Activated T-helper 1 cell treated with anti-CD3 and anti-CD28 coated beads, Interleukin-12 subunit alpha, Interleukin-12 subunit beta, Interleukin-2, Interleukin-4 antibody, amounts not matched to agents 30 ng/mL and 10 ng/mL and 1 ng/mL, durations not matched to agents 14 hours and 24 hours and 36 hours (primary cell): ENCODE measurements around the gene FUOM. TPM values are rescaled to one million over a fixed set of nuclear protein-coding genes. Genes with fewer than 3 reads are reported as not detected.

ENCODE experiments used
- DNase-seq: peaks from one replicate; pipeline ENCODE4 v3.0.0; 2021; ENCODE audit warnings: low spot score
- H3K27ac Mint-ChIP-seq: one replicate; pipeline ENCODE4 v1.8.0; 2021; ENCODE audit warnings: mild to moderate bottlenecking, mixed read lengths
- H3K27me3 Mint-ChIP-seq: one replicate; pipeline ENCODE4 v1.8.0; 2022; ENCODE audit warnings: mild to moderate bottlenecking, moderate library complexity, mixed read lengths; ENCODE audit not compliant: insufficient read depth
- H3K36me3 Mint-ChIP-seq: one replicate; pipeline ENCODE4 v1.8.0; 2021; ENCODE audit warnings: low read depth, mixed read lengths
- H3K4me1 Mint-ChIP-seq: one replicate; pipeline ENCODE4 v1.8.0; 2021; ENCODE audit warnings: low read depth, mixed read lengths
- H3K4me3 Mint-ChIP-seq: one replicate; pipeline ENCODE4 v1.8.0; 2021; ENCODE audit warnings: mild to moderate bottlenecking, moderate library complexity, mixed read lengths
- H3K9me3 Mint-ChIP-seq: one replicate; pipeline ENCODE4 v1.8.0; 2021; ENCODE audit warnings: mixed read lengths
- intact Hi-C: fragments of 100-400 bp; cut with micrococcal nuclease; formaldehyde crosslinking; loops from one replicate; pipeline ENCODE4 v1.15.1; 2024
- total RNA-seq: library from RNA; stranded (reverse); gene quantifications from 2 replicates; pipeline ENCODE4 v1.2.3, GENCODE V29; 2022

FUOM gene
- total RNA-seq, 1 donor from 2014 or later = 45.4 TPM

DNA sequence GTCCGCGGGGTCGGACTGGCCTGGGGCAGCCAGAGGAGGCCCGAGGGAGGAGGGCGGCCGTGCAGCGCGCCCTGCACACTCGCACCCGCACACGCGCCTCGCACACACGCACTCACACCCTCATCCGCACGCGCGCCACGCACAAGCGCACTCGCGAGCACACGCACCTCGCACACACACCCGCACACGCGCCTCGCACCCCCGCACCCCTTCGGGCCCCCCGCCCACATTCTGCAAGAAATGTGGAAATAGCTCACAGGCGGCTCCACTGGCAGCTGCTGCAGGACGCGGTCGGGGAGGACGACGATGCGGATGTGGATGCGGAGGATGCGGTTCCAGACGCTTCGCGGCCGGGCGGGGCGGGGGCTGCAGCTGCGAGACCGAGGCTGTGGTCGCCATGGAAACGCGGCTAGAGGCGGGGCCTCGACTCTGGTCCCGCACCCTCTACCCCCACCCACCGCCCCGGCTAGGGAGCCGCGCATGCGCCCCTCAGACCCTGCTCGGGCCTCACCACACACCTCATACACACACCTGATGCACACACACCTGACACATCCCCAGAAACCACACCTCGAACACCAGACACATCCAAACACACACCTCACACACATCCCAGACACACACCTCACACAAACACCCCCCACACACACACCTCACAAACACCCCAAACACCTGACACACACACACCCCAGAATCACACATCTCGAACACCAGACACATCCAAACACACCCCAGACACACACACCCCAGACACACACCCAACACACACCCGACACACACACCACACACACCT lies 21.0 kb downstream of the FUOM start, which contains the start of gene CALY:
Gene CALY (minus strand): TSS at position 320 of the 793 bp plus-strand sequence. CDS start 7,907 bp downstream, outside the sequence.
- H3K27ac Mint-ChIP-seq = peak within 1 kb of the TSS; percentile 42
- H3K4me3 Mint-ChIP-seq = peak within 1 kb of the TSS; percentile 64
- H3K36me3 Mint-ChIP-seq = no peaks in the 10 kb centered on the region
- peaks cover 6% of the 10 kb centered on the region for H3K4me1 Mint-ChIP-seq
- peak; percentile 75 for DNase-seq
- peaks cover 26% of the 10 kb centered on the region for H3K27me3 Mint-ChIP-seq
- intact Hi-C loops = no loop called here
- no peaks in the 10 kb centered on the region for H3K9me3 Mint-ChIP-seq

GRCh38 chr10:133336118-133336576 lies 21.7 kb downstream of the FUOM start:
- no peak overlapping the region for H3K4me3 Mint-ChIP-seq
- H3K27ac Mint-ChIP-seq = no peak overlapping the region
- H3K36me3 Mint-ChIP-seq = no peaks in the 10 kb centered on the region
- H3K27me3 Mint-ChIP-seq = peaks cover 31% of the 10 kb centered on the region
- H3K9me3 Mint-ChIP-seq = no peaks in the 10 kb centered on the region
- peaks cover 6% of the 10 kb centered on the region for H3K4me1 Mint-ChIP-seq
- intact Hi-C loops = no loop called here
- no peak for DNase-seq

GRCh38 chr10:133335246-133336117 lies 22.3 kb downstream of the FUOM start:
- Mint-ChIP-seq H3K4me3 (peak overlapping the region; percentile 16), H3K4me1 (peaks cover 6% of the 10 kb centered on the region), H3K36me3 (no peaks in the 10 kb centered on the region), H3K9me3 (no peaks in the 10 kb centered on the region), H3K27ac (no peak overlapping the region), H3K27me3 (peaks cover 37% of the 10 kb centered on the region)
- intact Hi-C loops = loop anchor here (1.0 kb wide), 1 partner anchor 26 kb away; no protein-coding TSS in a partner anchor
- DNase-seq = peak; percentile 58

DNA sequence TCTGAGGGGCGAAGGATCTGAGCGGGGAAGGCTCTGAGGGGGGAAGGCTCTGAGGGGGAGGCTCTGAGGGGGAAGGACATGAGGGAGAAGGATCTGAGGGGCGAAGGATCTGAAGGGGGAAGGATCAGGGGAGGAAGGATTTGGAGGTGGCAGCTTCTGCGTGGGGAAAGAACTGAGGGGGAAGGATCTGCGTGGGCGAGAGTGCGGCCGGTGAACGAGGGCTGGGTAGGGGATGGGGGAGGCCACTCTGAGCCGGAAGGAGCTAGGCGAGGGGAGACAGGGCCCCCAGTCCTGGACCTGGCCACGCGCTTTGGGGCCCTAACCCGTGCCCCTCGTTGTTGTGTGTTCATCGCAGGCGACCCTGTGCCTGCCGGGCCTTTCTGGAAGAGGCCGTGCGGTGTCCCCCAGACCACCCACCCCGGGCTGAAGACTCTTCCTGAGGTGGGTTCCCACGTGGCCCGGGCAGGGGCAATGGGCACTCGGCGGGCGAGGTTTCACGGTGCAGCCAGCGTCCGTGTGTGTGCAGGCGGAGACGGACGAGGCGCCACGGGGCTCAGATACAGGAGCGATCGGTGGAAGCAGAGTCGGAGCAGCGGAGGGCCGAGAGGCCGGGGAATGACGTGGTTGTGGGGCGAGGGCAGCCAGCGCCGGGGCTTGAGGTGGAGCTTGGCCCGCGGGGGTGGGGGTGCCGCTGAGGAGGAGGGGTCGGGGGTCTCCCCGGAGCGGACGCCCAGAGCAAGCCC lies 23.1 kb downstream of the FUOM start:
- H3K27me3 Mint-ChIP-seq = peaks cover 42% of the 10 kb centered on the region
- DNase-seq = no peak
- no peaks in the 10 kb centered on the region for H3K36me3 Mint-ChIP-seq
- H3K9me3 Mint-ChIP-seq = no peaks in the 10 kb centered on the region
- H3K27ac Mint-ChIP-seq = peak overlapping the region; percentile 45
- intact Hi-C loops = loop anchor here (1.0 kb wide), 1 partner anchor 25 kb away; no protein-coding TSS in a partner anchor
- peaks cover 6% of the 10 kb centered on the region for H3K4me1 Mint-ChIP-seq
- peak overlapping the region; percentile 75 for H3K4me3 Mint-ChIP-seq

DNA sequence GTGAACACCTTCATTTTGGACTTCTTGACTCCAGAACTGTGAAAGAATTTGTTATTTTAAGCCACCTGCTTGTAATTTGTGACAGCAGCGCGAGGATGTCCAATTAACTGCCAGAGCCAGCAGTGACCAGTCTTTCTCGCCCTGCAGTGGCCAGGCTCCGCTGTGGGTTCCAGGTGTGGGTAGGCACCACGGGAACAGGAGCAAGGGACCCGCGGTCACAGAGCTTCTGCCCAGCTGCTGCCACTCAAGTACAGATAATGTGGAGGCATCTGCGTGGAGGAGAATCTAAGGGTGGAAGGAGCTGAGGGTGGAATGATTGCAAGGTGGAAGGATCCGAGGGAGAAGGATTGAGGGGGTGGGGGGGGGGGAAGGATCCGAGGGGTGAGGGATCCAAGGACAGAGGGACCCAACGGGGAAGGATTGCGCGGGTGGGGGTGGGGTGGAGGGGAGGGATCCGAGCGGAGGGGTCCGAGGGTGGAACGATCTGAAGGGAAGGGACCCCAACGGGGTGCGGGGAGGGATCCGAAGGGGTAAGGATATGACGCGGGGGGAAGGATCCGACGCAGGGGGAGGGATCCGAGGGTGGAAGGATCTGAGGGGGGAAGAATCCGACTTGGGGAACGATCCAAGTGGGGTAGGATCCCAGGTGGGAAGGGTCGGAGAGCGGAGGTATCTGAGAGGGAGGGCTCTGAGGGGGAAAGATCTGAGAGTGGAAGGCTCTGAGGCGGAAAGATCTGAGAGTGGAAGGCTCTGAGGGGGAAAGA lies 24.7 kb downstream of the FUOM start:
- peaks cover 6% of the 10 kb centered on the region for H3K4me1 Mint-ChIP-seq
- intact Hi-C loops = no loop called here
- DNase-seq = no peak
- H3K27me3 Mint-ChIP-seq = peaks cover 54% of the 10 kb centered on the region
- H3K4me3 Mint-ChIP-seq = no peak overlapping the region
- H3K9me3 Mint-ChIP-seq = no peaks in the 10 kb centered on the region
- H3K27ac Mint-ChIP-seq = no peak overlapping the region
- H3K36me3 Mint-ChIP-seq = no peaks in the 10 kb centered on the region

GRCh38 chr10:133329491-133330202 lies 28.2 kb downstream of the FUOM start:
- Mint-ChIP-seq H3K36me3 (no peaks in the 10 kb centered on the region), H3K4me3 (peak overlapping the region; percentile 64), H3K27me3 (peaks cover 72% of the 10 kb centered on the region), H3K4me1 (peaks cover 3% of the 10 kb centered on the region), H3K9me3 (no peaks in the 10 kb centered on the region), H3K27ac (no peak overlapping the region)
- intact Hi-C loops = loop anchor here (1.0 to 5.0 kb wide), 7 partner anchors 22 to 278 kb away; partner anchors contain the start of genes MTG1 and PAOX
- peak; percentile 77 for DNase-seq

DNA sequence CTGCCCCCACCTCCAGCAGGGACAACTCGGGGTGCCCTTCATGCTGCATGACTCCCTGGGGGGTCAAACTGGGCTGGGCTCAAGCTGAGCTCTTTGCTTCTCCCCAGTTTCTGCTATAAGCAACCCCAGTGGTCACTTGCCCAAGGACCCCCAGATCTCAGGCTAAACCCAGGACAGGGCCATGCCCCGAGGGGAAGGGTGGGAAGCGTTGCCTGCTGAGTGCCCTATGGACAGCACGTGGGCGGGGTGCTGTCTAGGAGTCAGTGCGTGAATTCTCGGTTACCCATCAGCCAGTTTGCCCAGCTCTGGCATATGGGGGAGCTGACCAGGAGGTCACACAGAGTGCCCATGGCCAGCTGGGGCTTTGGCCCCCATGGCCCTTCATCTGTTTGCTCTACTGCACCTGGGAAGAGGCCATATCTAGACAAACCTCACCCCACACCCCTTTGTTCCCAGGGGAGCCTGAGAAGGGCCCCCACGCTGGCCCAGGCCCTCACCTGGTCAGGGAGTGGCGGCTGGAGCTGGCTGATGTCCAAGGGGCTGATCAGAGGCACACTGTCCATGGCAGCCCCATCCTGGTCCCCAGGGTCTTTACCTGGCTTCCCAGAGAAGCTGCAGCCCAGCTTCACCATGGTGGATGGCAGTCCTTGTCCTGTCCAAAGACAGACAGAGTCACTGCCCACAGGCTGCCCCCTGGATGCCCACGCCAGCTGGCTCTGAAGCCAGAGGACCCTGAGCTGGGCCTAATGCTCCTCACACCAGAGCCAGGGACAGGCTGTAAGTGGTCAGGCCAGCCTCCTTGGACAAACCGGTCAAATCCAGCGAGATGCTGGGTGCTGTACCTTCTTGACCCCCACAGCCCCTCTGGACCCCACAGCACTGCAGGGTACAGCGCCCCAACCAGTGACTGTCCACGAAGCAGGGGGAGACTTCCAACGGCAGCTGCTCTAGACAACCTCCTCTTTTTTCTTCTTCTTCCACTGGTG lies 29.2 kb downstream of the FUOM start:
- intact Hi-C loops = loop anchor here (1.0 to 5.0 kb wide), 7 partner anchors 21 to 279 kb away; partner anchors contain the start of genes MTG1 and PAOX
- no peak overlapping the region for H3K27ac Mint-ChIP-seq
- DNase-seq = no peak
- H3K4me1 Mint-ChIP-seq = no peaks in the 10 kb centered on the region
- no peaks in the 10 kb centered on the region for H3K9me3 Mint-ChIP-seq
- H3K36me3 Mint-ChIP-seq = no peaks in the 10 kb centered on the region
- H3K4me3 Mint-ChIP-seq = no peak overlapping the region
- H3K27me3 Mint-ChIP-seq = peaks cover 68% of the 10 kb centered on the region

DNA sequence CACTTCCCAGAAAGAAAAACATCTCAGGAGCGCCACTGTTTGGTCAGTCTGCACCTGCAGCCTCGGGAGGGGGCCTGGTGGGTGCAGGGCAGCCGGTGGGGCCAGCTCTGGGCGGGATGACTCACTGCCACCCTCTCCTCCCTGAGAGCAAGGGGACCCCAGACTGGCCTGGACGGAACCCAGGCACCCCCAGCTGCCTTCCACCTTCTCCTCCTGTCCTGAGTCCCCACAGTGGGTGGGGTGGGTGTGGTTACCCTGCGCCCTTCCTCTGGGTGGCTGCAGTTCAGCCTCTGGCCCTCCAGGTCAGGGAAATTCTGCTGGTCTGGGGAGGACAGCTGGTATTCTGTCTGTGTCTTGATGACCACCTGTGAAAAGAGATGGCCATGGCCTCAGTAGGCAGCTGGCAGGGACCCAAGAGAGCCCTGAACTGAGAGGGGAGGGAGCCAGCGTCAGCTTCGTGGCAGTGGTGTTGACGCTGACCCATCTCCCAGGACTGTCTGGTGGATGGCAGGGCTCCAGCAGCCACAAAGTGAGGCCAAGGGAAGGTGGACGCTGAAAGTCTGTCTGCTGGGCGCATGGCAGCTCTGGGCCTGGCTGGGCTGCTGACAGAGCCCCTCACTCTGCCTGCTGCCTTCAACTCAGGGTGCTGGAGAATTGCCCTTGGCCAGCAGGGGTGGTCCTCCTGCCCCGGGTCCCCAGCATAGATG lies 30.0 kb downstream of the FUOM start:
- Mint-ChIP-seq H3K9me3 (no peaks in the 10 kb centered on the region), H3K36me3 (no peaks in the 10 kb centered on the region), H3K27ac (no peak overlapping the region), H3K27me3 (peaks cover 62% of the 10 kb centered on the region), H3K4me3 (no peak overlapping the region), H3K4me1 (no peaks in the 10 kb centered on the region)
- intact Hi-C loops = loop anchor here (2.0 to 5.0 kb wide), 3 partner anchors 51 to 279 kb away; partner anchors contain the start of genes MTG1 and PAOX
- no peak for DNase-seq

GRCh38 chr10:133326745-133327650 lies 30.8 kb downstream of the FUOM start:
- Mint-ChIP-seq H3K36me3 (no peaks in the 10 kb centered on the region), H3K27ac (no peak overlapping the region), H3K4me1 (no peaks in the 10 kb centered on the region), H3K27me3 (peaks cover 54% of the 10 kb centered on the region), H3K9me3 (no peaks in the 10 kb centered on the region), H3K4me3 (no peak overlapping the region)
- intact Hi-C loops = loop anchor here (5.0 kb wide), 1 partner anchor 280 kb away; no protein-coding TSS in a partner anchor
- no peak for DNase-seq
